Activated CD4-positive, alpha-beta T cell treated with anti-CD3 and anti-CD28 coated beads, Interleukin-2, amount 50 U/mL, for 24 hours (primary cell): ENCODE measurements around the gene GHR.

Source experiments
- DNase-seq, 2 donors: peaks; one replicate each; pipeline ENCODE4 v3.0.0-alpha.2; 2020; ENCODE audit warnings: low read depth in 1 of 2, low spot score in 1 of 2

GHR gene

GRCh38 chr5:42767491-42768105, 344.4 kb downstream of the GHR start:
- DNase-seq: no peak

- DNase-seq: no peak
These were observed 344.9 kb downstream of the GHR start for GRCh38 chr5:42768106-42768504.

- DNase-seq: no peak
These were observed 346.8 kb downstream of the GHR start for GRCh38 chr5:42770003-42770402.
